Aorta (tissue), 5 donors: ENCODE results near the gene APOOL. TPM values are rescaled to one million over a fixed set of nuclear protein-coding genes. Genes with fewer than 3 reads are reported as not detected.
A peak's percentile ranks its signal among the peaks of the same experiment; 100 is the strongest.
"Not testable (repeated sequence)": the region's sequence is repeated elsewhere in the genome, so short reads cannot be mapped to it uniquely, and the experiment has no call there.

Experiments used
- ATAC-seq: fragments of 200-7000 bp; cut with Tn5 transposase; one replicate; pipeline ENCODE4 v1.9.1; 2022; ENCODE audit warnings: moderate library complexity; ENCODE audit not compliant: low FRiP score
- DNase-seq, 2 donors: peaks; one replicate each; pipeline ENCODE4 v3.0.0-alpha.2; 2020
- H3K27ac ChIP-seq, 2 donors: one replicate each; pipeline ENCODE4 v1.5.1; 2013; ENCODE audit warnings: low read length in 2 of 2, mild to moderate bottlenecking in 2 of 2, moderate library complexity in 2 of 2, control low read depth in 1 of 2, inconsistent platforms in 1 of 2, low read depth in 1 of 2
- H3K27me3 ChIP-seq, 2 donors: one replicate each; pipeline ENCODE4 v1.6.1; 2013; ENCODE audit warnings: control low read depth in 1 of 2, low read length in 1 of 2, mild to moderate bottlenecking in 1 of 2, moderate library complexity in 1 of 2; ENCODE audit not compliant: insufficient read depth in 2 of 2, control insufficient read depth in 1 of 2
- H3K36me3 ChIP-seq, 2 donors: one replicate each; pipeline ENCODE4 v1.6.1; 2013; ENCODE audit warnings: control low read depth in 1 of 2, low read length in 1 of 2, mild to moderate bottlenecking in 1 of 2; ENCODE audit not compliant: insufficient read depth in 2 of 2, control insufficient read depth in 1 of 2
- H3K4me1 ChIP-seq, 2 donors: one replicate each; pipeline ENCODE4 v1.6.1; 2013; ENCODE audit warnings: low read length in 2 of 2, control low read depth in 1 of 2, mild to moderate bottlenecking in 1 of 2, moderate library complexity in 1 of 2; ENCODE audit not compliant: insufficient read depth in 2 of 2, control insufficient read depth in 1 of 2
- H3K4me3 ChIP-seq, 2 donors: one replicate each; pipeline ENCODE4 v1.5.1; 2013; ENCODE audit warnings: low read length in 2 of 2, control low read depth in 1 of 2, mild to moderate bottlenecking in 1 of 2
- H3K9me3 ChIP-seq: one replicate; pipeline ENCODE4 v1.6.1; 2013; ENCODE audit warnings: mild to moderate bottlenecking, low read length; ENCODE audit not compliant: control insufficient read depth
- WGBS, 2 donors: extraction: QIAGEN DNeasy Blood & Tissue Kit; methylation state at CpG; one replicate each; pipeline ENCODE4 v1.1.7; 2013; 5-methylcytosine and 5-hydroxymethylcytosine counted together
- intact Hi-C, 2 donors: fragments of 100-400 bp; cut with DNase I; formaldehyde crosslinking; loops; one replicate each; pipeline versions ENCODE4 v1.14.2 to v1.15.0; 2022
- polyA plus RNA-seq, 2 donors: library from polyadenylated mRNA; stranded (reverse); fragments of 200-250 nt; gene quantifications; one replicate each; pipeline ENCODE4 v1.2.3, GENCODE V29; 2013
- total RNA-seq, 2 donors: library from RNA; stranded (reverse); fragmentation: NEBNext Ultra II Directional; extraction: Animal tissue kit (Norgen Biotek cat#: 25700); gene quantifications; one replicate each; pipeline ENCODE4 v1.2.1, GENCODE V29; 2021
- donor health status: healthy with polysubstance abuse.
- donor health status: Bipolar disorder and iron deficiency.
- donor health status: DM: no; HTN: no; CAD: no.
- donor health status: DM: no; HTN: no; CAD: no.
- donor health status: DM: yes; HTN: yes; CAD: no.

APOOL gene
- total and polyA plus RNA-seq, 4 donors = 4.6 to 39.1 (median 18.0) TPM

DNA sequence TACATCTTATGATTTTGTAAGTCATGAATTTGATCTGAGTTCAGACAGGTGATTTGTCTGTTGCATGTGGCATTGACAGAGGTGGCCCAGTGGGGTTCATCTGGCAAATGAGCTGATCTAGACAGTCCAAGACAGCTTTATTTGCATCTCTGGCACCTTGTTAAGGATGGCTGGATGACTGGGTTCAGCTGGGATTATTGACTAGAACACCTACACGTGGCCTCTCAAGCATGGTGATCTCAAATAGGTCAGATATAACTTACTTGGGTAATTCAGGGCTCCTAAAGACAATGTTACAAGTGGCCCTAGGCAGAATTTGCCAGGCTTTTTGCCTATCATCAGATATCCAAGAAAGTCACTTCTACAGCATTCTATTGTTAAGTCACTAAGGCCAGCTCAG, 48.0 kb downstream of the APOOL start:
- ATAC-seq (peak; percentile 50), DNase-seq (no peak)
- Histone ChIP-seq H3K9me3 (no peaks in the 10 kb centered on the region), H3K4me1 (peaks cover 0 to 3% of the 10 kb centered on the region in 2 donors), H3K27me3 (no peaks in the 10 kb centered on the region), H3K4me3 (no peak overlapping the region), H3K27ac (peak overlapping the region; percentile 43 to 57), H3K36me3 (no peaks in the 10 kb centered on the region)
- 74 to 96% methylated on average over 1 of the region's 1 CpG for WGBS, 2 donors
- intact Hi-C loops = no loop called here

DNA sequence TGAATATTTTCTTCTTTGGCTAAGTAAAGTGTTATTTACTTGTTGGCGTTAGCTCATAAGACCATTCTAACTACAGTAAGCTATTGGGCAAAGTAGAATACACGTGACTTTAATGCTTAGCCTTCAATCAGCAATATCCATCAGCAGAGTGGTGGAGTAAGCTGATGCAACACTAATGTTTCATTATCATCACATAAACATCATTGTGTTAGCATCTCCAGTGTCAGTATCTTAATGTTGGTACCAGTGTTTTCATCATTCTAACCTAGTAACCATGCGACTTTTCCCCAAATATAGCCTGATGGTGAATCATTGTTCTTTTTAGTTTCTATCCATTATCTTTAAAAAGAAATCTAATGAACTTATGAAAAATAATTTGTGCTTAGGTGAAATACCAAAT, 48.5 kb downstream of the APOOL start:
- no peaks in the 10 kb centered on the region for H3K36me3 ChIP-seq
- DNase-seq (no peak), ATAC-seq (no peak)
- H3K9me3 ChIP-seq = no peaks in the 10 kb centered on the region
- peaks cover 0 to 3% of the 10 kb centered on the region in 2 donors for H3K4me1 ChIP-seq
- intact Hi-C loops = no loop called here
- no peak overlapping the region for H3K4me3 ChIP-seq
- WGBS, 2 donors = 29 to 32% methylated on average over 3 of the region's 3 CpGs
- H3K27me3 ChIP-seq = no peaks in the 10 kb centered on the region
- H3K27ac ChIP-seq = peak overlapping the region in 1 of 2 donors; percentile 43

DNA sequence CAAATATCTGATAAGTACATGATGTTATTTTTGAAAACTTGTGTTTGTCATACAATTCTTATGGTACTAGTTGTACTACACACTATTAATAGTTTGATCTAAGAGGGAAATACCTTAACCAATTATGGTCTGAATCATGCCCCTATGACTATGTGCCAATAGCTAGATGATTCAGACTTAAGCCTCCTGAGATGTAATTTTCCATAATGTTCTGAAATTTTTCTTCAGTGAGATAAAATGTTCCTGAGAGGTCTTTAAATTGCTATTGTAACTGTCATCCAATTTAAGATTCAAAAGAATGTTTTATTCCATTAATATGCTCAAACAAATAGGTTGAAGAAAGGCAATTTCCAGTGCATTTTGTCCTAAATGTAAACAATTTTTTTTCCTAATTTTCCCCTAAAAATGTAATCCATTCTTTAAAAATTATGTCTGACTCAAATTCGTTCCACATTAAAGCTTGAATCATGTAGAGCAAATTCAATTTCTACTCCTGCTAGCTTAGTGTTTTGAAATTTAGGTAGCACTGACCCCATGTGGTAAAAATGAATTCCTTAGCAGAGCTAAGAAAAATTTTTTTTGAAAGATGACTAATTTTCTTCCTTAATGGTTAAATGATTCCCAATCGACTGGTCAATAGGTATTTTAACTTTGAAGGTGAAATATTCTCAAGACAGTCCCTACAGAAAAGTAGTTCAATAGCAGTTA, 49.1 kb downstream of the APOOL start:
- H3K9me3 ChIP-seq = no peaks in the 10 kb centered on the region
- H3K4me3 ChIP-seq = no peak overlapping the region
- no peak overlapping the region for H3K27ac ChIP-seq
- H3K4me1 ChIP-seq = peaks cover 0 to 3% of the 10 kb centered on the region in 2 donors
- no peaks in the 10 kb centered on the region for H3K36me3 ChIP-seq
- 8 to 13% methylated on average over 2 of the region's 2 CpGs for WGBS, 2 donors
- intact Hi-C loops = no loop called here
- peak; percentile 67 for ATAC-seq
- no peak for DNase-seq
- no peaks in the 10 kb centered on the region for H3K27me3 ChIP-seq

DNA sequence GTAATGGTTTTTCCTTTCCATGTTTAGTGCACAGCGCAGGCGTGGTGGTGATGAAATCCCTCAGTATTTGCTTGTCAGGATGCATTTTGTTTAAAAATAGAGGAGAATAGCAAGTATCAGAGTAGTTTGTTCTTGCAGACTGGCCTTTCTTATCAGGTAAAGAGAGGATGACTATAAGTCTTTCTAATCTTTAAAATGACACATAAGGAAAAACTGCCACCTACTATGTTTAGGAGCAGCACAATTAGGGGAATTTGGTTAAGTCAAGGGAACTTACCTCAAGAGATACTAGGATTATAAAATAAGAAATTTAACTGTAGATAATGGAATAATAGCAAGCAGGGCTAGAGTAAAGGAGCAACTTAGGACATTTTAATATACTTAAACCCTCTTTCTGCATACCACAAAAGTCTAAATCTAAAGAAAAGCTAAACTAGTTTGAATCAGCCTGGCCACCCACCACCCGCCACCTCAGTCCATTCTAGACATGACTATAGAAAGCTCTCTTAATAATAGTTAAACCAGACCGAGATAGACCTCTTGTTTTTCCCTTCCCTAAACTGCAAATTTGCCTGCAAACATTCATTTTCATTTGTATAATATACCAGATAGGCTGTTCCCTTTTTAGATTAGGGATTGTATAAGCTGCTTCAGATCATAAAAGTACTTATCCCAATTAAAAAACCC, 62.0 kb downstream of the APOOL start:
- intact Hi-C loops = no loop called here
- DNase-seq (no peak), ATAC-seq (no peak)
- WGBS, 2 donors = 48 to 72% methylated on average over 4 of the region's 4 CpGs
- H3K9me3 ChIP-seq = no peaks in the 10 kb centered on the region
- no peaks in the 10 kb centered on the region for H3K36me3 ChIP-seq
- no peaks in the 10 kb centered on the region for H3K27me3 ChIP-seq
- no peak overlapping the region for H3K4me3 ChIP-seq
- no peaks in the 10 kb centered on the region for H3K4me1 ChIP-seq
- H3K27ac ChIP-seq = no peak overlapping the region

DNA sequence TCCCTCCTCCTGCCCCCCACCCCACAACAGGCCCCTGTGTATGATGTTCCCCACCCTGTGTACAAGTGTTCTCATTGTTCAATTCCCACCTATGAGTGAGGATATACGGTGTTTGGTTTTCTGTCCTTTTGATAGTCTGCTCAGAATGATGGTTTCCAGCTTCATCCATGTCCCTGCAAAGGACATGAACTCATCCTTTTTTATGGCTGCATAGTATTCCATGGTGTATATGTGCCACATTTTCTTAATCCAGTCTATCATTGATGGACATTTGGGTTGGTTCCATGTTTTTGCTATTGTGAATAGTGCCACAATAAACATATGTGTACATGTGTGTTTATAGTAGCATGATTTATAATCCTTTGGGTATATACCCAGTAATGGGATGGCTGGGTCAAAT, 73.6 kb downstream of the APOOL start:
- H3K27ac ChIP-seq, ATAC-seq, H3K27me3 ChIP-seq, H3K4me3 ChIP-seq, H3K4me1 ChIP-seq, intact Hi-C loops, H3K36me3 ChIP-seq, H3K9me3 ChIP-seq, DNase-seq: not testable (repeated sequence)
- WGBS, 2 donors = 89 to 100% methylated on average over 1 of the region's 1 CpG

DNA sequence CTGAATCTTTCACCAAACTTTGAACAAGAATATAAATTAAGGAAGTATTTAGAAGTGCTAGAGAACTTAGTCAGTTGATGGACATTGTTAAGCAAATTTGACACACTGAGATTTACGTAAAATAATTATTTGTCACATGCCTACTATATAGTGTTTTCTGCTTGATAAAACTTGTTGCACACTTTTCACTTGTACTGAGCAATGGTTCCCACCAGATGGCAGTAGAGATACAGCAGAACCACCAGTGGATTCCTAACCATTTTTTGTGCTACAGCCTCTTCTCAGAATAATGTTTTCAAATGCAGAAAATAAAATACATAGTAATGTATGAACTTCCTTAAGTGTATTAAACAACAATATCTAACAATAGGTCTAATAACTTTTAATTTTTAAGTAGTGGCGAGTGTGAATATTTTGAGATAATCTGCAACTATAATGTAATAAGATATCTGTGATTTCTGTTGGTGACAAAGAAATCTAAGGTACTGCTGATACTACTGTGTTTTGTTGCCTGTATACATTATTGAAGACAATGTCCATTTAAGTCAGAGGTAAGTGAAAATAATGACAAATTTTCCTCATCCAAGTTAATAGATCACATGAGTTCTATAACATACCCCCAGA, 81.2 kb downstream of the APOOL start:
- 35 to 50% methylated on average over 2 of the region's 2 CpGs for WGBS, 2 donors
- Histone ChIP-seq H3K4me1 (no peaks in the 10 kb centered on the region), H3K9me3 (no peaks in the 10 kb centered on the region), H3K4me3 (no peak overlapping the region), H3K27ac (no peak overlapping the region), H3K36me3 (peaks cover 0 to 1% of the 10 kb centered on the region in 2 donors), H3K27me3 (no peaks in the 10 kb centered on the region)
- no peak for ATAC-seq
- intact Hi-C loops = no loop called here
- no peak for DNase-seq

DNA sequence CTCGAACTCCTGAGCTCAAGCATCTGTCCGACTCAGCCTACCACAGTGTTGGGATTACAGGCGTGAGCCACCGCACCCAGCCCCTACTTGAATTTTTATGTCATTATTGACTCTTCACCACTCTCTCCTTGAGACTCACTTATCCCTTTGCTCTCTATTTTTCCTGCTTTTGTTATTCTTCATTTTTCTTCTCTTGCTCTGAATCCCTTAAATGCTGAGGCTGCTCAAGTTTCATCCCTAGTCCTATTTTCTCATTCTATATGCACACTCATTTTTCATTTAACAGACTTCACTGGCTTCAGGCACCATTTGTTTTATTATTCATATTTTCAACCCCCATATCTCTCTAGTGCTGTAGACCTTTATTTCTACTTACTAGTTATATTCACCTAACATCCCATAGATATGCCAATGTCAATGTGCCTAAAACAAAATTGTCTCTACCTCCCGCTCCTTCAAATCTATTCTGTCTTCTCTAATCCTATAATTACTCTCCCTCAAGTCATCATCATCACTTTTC, 85.7 kb downstream of the APOOL start:
- no peaks in the 10 kb centered on the region for H3K4me1 ChIP-seq
- peaks cover 0 to 1% of the 10 kb centered on the region in 2 donors for H3K36me3 ChIP-seq
- DNase-seq = no peak
- WGBS, 2 donors = 87 to 94% methylated on average over 5 of the region's 5 CpGs
- no peak overlapping the region for H3K27ac ChIP-seq
- no peaks in the 10 kb centered on the region for H3K9me3 ChIP-seq
- H3K27me3 ChIP-seq = no peaks in the 10 kb centered on the region
- H3K4me3 ChIP-seq = no peak overlapping the region
- intact Hi-C loops = no loop called here
- no peak for ATAC-seq

DNA sequence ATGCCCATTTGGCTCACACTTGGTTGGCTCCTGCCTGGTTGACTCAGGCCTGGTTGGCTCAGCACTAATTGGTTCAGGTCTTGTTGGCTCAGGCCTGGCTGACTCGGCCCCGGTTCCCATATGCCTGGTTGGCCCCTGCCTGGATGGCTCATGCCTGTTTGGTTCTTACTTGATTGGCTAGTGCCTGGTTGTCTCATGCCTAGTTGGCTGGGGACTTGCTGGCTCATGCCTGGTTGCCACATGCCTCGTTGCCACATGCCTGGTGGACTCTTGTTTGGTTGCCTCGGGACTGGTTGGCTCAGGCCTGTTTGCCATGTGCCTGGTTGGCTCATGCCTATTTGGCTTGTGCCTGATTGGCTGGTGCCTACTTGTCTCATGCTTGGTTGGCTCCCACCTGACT, 103.7 kb downstream of the APOOL start:
- peak in 1 of 2 donors; percentile 72 for DNase-seq
- H3K4me3 ChIP-seq = no peak overlapping the region
- no peak overlapping the region for H3K27ac ChIP-seq
- 39 to 48% methylated on average over 4 of the region's 4 CpGs for WGBS, 2 donors
- H3K36me3 ChIP-seq = no peaks in the 10 kb centered on the region
- intact Hi-C loops = no loop called here
- no peak for ATAC-seq
- no peaks in the 10 kb centered on the region for H3K9me3 ChIP-seq
- no peaks in the 10 kb centered on the region for H3K4me1 ChIP-seq
- no peaks in the 10 kb centered on the region for H3K27me3 ChIP-seq
